ENCODE data around the gene MCHR1. TPM values are rescaled to one million over a fixed set of nuclear protein-coding genes. Genes with fewer than 3 reads are reported as not detected.
"Not testable (repeated sequence)": the region's sequence is repeated elsewhere in the genome, so short reads cannot be mapped to it uniquely, and the experiment has no call there.

MCHR1 gene
- total RNA-seq, 1 experiment from 2014 or later, result 12.0 TPM

DNA sequence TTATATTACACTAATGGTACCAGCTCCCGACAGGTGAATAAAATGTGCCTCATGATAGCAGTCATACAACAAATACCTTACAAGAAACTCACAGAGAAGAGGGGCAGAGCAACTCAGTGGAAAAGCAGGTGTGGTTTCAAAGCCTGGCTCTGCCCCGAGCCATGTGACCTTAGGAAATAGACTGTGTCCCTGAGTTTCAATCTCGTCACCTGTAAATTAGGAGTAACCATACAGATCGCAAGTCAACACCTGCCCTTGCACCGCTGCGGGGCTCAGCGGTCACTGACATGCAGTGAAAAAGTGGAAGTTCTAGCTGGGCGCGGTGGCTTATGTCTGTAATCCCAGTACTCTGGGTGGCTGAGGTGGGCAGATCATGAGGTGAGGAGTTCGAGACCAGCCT, 30.9 kb upstream of the MCHR1 start:
- no peaks in the 10 kb centered on the region for H3K9me3 ChIP-seq (replicated peaks)
- no peak for DNase-seq
- H3K4me1 ChIP-seq, result peaks cover 10% of the 10 kb centered on the region
- no peak overlapping the region for H3K4me3 ChIP-seq
- H3K27ac ChIP-seq, result no peak overlapping the region
- no peaks in the 10 kb centered on the region for H3K36me3 ChIP-seq
- no peaks in the 10 kb centered on the region for H3K27me3 ChIP-seq

GRCh38 chr22:40651057-40651456, 28.2 kb upstream of the MCHR1 start:
- Histone ChIP-seq H3K27me3 (no peaks in the 10 kb centered on the region), H3K27ac (peak overlapping the region; percentile 94), H3K4me3 (peak overlapping the region; percentile 65)

GRCh38 chr22:40651563-40652501, 27.5 kb upstream of the MCHR1 start:
- Histone ChIP-seq H3K27me3 (no peaks in the 10 kb centered on the region), H3K4me1 (peaks cover 26% of the 10 kb centered on the region), H3K9me3 (replicated peaks) (no peaks in the 10 kb centered on the region), H3K27ac (peak overlapping the region; percentile 94), H3K4me3 (peak overlapping the region; percentile 65), H3K36me3 (no peaks in the 10 kb centered on the region)
- DNase-seq, result peak; percentile 95 to 97

More at GRCh38 chr22:40651057-40651456, 28.2 kb upstream of the MCHR1 start:
- peak in 1 of 2 experiments; percentile 64 for DNase-seq
- Histone ChIP-seq H3K9me3 (replicated peaks) (no peaks in the 10 kb centered on the region), H3K4me1 (peaks cover 26% of the 10 kb centered on the region), H3K36me3 (no peaks in the 10 kb centered on the region)

GRCh38 chr22:40653361-40653760, 25.9 kb upstream of the MCHR1 start:
- peak in 1 of 2 experiments; percentile 24 for DNase-seq
- no peaks in the 10 kb centered on the region for H3K9me3 ChIP-seq (replicated peaks)
- H3K36me3 ChIP-seq, result no peaks in the 10 kb centered on the region
- H3K27me3 ChIP-seq, result no peaks in the 10 kb centered on the region
- no peak overlapping the region; the same call in 1 of the 2 replicates for H3K27ac ChIP-seq
- H3K4me3 ChIP-seq, result no peak overlapping the region
- peaks cover 26% of the 10 kb centered on the region for H3K4me1 ChIP-seq

DNA sequence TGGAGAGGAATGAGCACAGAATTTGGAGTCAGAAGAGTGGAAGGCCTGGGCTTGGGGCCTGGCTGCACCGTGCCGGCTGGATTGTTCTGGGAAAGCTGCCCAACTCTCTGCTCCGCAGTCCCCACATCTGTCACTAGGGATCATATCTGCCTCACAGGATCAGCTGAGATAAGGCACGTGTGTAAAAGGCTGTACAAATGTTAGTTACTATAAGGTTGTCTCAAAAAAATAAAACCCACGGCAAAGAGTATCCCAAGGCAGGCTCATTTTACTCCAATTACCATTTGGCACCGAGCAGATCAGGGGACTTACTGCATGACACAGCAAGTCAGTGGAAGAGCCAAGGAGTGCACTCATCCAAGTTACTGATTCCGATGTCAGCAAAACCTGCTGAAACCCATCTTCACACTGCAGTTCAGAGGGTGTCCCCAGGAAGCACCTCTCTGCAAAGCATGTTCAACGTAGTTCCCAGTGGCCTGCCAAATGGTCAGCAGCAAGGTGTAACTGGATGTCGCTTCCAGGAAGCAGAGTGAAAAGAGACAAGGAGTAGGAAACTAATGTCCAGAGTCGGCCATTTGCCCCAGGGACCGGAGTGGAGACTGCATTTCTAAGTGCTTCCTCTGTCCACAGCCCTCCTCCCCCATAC, 24.6 kb upstream of the MCHR1 start:
- Histone ChIP-seq H3K27me3 (no peaks in the 10 kb centered on the region), H3K4me3 (peak overlapping the region; percentile 7), H3K27ac (peak overlapping the region; percentile 72), H3K4me1 (peaks cover 32% of the 10 kb centered on the region), H3K9me3 (replicated peaks) (no peaks in the 10 kb centered on the region), H3K36me3 (no peaks in the 10 kb centered on the region)
- DNase-seq, result peak; percentile 80 to 89

DNA sequence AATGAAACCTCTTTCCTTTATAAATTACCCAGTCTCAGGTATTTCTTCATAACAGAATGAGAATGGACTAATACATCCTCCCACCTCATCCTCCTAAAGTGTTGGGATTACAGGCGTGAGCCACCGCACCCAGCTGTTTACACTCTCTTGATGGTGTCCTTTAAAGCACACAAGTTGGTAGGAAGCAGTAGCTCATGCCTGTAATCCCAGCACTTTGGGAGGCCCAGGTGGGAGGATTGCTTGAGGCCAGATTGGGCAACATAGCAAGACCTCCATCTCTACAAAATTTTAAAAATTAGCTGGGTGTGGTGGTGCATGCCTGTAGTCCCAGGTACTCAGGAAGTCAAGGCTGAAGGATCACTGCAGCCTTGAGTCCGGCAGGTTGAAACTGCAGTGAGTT, 23.3 kb upstream of the MCHR1 start:
- H3K4me3 ChIP-seq; DNase-seq; H3K36me3 ChIP-seq; H3K27ac ChIP-seq; H3K9me3 ChIP-seq (replicated peaks); H3K27me3 ChIP-seq: not testable (repeated sequence)
- H3K4me1 ChIP-seq, result peaks cover 32% of the 10 kb centered on the region

GRCh38 chr22:40656651-40657050, 22.6 kb upstream of the MCHR1 start:
- H3K9me3 ChIP-seq (replicated peaks); H3K27me3 ChIP-seq; DNase-seq; H3K4me3 ChIP-seq; H3K36me3 ChIP-seq; H3K27ac ChIP-seq: not testable (repeated sequence)
- peaks cover 29% of the 10 kb centered on the region for H3K4me1 ChIP-seq

DNA sequence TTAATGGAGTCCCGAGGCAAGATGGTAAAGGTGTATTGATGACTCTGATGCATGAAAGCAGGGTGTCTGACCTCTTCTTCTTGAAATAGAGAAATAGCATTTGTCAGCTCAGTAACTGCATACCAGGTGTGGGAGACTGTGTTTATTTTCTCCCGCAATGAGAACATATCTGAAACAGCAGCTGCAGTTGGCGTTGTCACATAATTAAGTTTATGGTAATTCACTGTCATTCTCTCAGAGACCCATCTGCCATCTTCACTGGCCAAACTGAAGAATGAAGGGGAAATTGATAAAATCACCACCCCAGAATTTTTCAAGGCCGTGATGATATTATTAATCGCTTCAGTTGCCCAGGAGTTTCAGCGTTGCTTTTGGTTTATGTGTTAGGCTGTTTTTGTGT, 20.1 kb upstream of the MCHR1 start:
- H3K27ac ChIP-seq, result no peak overlapping the region

GRCh38 chr22:40660730-40661129, 18.6 kb upstream of the MCHR1 start:
- Histone ChIP-seq H3K9me3 (replicated peaks) (no peaks in the 10 kb centered on the region), H3K36me3 (no peaks in the 10 kb centered on the region), H3K4me1 (peaks cover 7% of the 10 kb centered on the region), H3K4me3 (no peak overlapping the region), H3K27me3 (no peaks in the 10 kb centered on the region), H3K27ac (no peak overlapping the region)
- DNase-seq, result no peak

More for the DNA sequence above, 20.1 kb upstream of the MCHR1 start:
- DNase-seq, result peak in 1 of 2 experiments; percentile 46
- Histone ChIP-seq H3K36me3 (no peaks in the 10 kb centered on the region), H3K4me1 (peaks cover 15% of the 10 kb centered on the region), H3K9me3 (replicated peaks) (no peaks in the 10 kb centered on the region), H3K4me3 (no peak overlapping the region), H3K27me3 (no peaks in the 10 kb centered on the region)

- Histone ChIP-seq H3K9me3 (replicated peaks) (no peaks in the 10 kb centered on the region), H3K4me3 (no peak overlapping the region), H3K27ac (no peak overlapping the region), H3K4me1 (peaks cover 7% of the 10 kb centered on the region), H3K27me3 (no peaks in the 10 kb centered on the region), H3K36me3 (no peaks in the 10 kb centered on the region)
- DNase-seq, result no peak
Observed at GRCh38 chr22:40661671-40662070, 17.6 kb upstream of the MCHR1 start.

DNA sequence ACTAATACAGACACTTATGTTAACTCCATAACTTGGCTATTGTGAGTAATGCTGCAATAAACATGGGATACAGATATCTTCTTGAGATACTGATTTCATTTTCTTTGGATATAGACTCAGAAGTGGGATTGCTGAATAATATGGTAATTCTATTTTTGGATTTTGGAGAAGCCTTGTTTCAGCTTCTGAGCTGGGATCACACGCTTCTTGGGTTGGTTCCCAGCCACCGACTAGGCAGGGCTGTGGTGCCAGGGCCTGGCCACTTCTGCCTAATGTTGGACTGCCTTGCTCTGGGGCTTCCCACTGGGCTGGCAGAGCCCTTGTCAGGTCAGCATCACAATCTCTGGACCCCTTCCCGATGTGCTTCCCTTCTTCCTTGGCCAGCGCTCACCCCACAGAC, 14.0 kb upstream of the MCHR1 start:
- Histone ChIP-seq H3K27ac (no peak overlapping the region), H3K36me3 (no peaks in the 10 kb centered on the region), H3K27me3 (no peaks in the 10 kb centered on the region), H3K4me3 (no peak overlapping the region), H3K9me3 (replicated peaks) (no peaks in the 10 kb centered on the region), H3K4me1 (no peaks in the 10 kb centered on the region)
- no peak for DNase-seq

- H3K4me1 ChIP-seq, result no peaks in the 10 kb centered on the region
- H3K27ac ChIP-seq, result no peak overlapping the region
- no peaks in the 10 kb centered on the region for H3K9me3 ChIP-seq (replicated peaks)
- H3K36me3 ChIP-seq, result no peaks in the 10 kb centered on the region
- no peak overlapping the region for H3K4me3 ChIP-seq
- H3K27me3 ChIP-seq, result no peaks in the 10 kb centered on the region
- no peak for DNase-seq
Observed at GRCh38 chr22:40666151-40666848, 13.0 kb upstream of the MCHR1 start.

DNA sequence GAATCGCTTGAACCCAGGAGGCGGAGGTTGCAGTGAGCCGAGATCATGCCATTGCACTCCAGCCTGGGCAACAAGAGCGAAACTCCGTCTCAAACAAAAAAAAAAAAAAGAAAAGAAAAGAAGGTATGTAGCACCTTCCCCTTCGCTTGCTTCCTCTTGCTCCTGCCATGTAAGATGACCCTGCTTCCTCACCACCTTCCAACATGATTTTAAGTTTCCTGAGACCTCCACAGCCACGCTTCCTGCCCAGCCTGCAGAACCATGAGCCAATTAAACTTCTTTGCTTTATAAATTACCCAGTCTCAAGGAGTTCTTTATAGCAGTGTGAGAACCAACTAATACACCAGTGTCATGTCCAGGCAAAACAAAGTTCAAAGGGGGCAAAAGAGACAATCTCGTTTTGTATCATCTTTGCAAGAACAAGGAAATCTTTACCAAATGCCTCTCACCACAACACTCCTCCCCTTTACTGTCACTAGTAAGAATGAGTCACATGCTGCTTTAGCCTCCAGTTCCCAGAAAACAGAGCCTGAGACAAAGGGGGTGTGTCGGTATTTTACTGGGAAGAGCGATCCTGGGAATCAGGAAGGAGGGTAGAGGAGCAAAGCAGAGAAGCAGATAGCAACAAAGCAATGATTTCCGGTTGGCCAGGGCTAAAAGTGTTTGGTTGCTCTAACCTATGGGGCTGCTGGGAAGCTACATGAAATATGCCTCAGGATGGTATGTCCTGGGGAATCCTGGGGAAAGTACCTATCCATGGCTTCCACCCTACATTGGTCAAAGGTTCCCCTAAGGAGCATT, 10.5 kb upstream of the MCHR1 start:
- no peaks in the 10 kb centered on the region for H3K4me1 ChIP-seq
- no peaks in the 10 kb centered on the region for H3K9me3 ChIP-seq (replicated peaks)
- H3K27me3 ChIP-seq, result no peaks in the 10 kb centered on the region
- no peak overlapping the region for H3K4me3 ChIP-seq
- DNase-seq, result no peak
- H3K27ac ChIP-seq, result no peak overlapping the region
- no peaks in the 10 kb centered on the region for H3K36me3 ChIP-seq

DNA sequence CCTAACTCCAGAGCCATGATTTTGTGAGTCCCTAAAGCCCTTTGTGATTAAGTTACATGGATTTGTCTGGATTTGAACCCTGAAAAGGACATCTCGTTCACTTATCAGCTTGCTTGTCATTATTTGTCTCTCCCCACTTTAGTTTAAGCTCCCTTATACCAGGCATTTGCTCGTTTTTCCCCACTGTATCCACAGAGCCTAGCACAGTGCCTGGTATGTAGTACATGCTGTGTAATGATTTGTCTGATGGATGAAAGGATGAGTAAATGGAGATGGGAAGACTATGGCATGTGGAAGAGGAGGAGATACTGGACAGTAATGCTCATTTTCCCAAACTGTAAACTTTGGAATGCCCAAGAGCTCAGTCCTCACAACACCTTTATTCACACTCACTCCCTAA, 9.2 kb upstream of the MCHR1 start:
- no peaks in the 10 kb centered on the region for H3K9me3 ChIP-seq (replicated peaks)
- H3K27ac ChIP-seq, result no peak overlapping the region
- H3K4me1 ChIP-seq, result no peaks in the 10 kb centered on the region
- H3K4me3 ChIP-seq, result no peak overlapping the region
- no peaks in the 10 kb centered on the region for H3K27me3 ChIP-seq
- no peak for DNase-seq
- no peaks in the 10 kb centered on the region for H3K36me3 ChIP-seq
